ENCODE data around the gene HES5. TPM values are rescaled to one million over a fixed set of nuclear protein-coding genes. Genes with fewer than 3 reads are reported as not detected.
A peak's percentile ranks its signal among the peaks of the same experiment; 100 is the strongest.

Gene HES5
- total RNA-seq, 6 donors from 2014 or later = 0.31 to 1.6 (median 0.92) TPM; not detected in 2

DNA sequence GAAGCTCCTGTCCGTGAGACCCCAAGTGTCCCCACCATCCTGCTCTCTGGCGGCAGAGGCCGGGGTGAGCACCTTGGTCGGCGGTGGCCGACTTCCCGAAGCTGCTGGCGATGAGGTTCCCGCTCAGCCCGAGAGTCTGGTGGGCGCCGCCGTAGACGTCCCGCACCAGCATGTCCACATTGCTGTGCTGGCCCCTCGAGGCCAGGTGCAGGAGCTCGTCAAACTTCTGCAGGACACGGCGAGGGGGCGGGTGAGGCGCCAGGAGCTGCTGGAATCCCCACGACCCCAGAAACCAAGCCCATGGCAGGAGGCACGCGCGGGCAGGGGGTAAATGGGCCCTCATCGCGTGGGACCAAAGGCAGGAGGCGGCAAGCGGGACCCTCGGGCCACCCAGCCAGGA lies 10.3 kb downstream of the HES5 start:
- Histone ChIP-seq H3K4me3 (no peak overlapping the region), H3K4me1 (peaks cover 17 to 21% (median 18%) of the 10 kb centered on the region in 4 donors), H3K27ac (no peak overlapping the region), H3K27me3 (no peaks in the 10 kb centered on the region), H3K36me3 (peaks cover 42 to 71% (median 69%) of the 10 kb centered on the region in 4 donors), H3K9me3 (no peaks in the 10 kb centered on the region)
- WGBS, 2 donors = 92 to 99% methylated on average over 15 to 19 of the region's 30 CpGs
- DNase-seq (peak in 1 of 2 donors; percentile 83), ATAC-seq (ENCODE audit: low FRiP score in 2 of 2) (no peak)
- TF ChIP-seq, protein P1, sequence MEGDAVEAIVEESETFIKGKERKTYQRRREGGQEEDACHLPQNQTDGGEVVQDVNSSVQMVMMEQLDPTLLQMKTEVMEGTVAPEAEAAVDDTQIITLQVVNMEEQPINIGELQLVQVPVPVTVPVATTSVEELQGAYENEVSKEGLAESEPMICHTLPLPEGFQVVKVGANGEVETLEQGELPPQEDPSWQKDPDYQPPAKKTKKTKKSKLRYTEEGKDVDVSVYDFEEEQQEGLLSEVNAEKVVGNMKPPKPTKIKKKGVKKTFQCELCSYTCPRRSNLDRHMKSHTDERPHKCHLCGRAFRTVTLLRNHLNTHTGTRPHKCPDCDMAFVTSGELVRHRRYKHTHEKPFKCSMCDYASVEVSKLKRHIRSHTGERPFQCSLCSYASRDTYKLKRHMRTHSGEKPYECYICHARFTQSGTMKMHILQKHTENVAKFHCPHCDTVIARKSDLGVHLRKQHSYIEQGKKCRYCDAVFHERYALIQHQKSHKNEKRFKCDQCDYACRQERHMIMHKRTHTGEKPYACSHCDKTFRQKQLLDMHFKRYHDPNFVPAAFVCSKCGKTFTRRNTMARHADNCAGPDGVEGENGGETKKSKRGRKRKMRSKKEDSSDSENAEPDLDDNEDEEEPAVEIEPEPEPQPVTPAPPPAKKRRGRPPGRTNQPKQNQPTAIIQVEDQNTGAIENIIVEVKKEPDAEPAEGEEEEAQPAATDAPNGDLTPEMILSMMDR (IDR thresholded peaks at IDR 0.05) = no peak
- no peak for TF ChIP-seq EP300 (IDR thresholded peaks at IDR 0.05)
- no peak for TF ChIP-seq POLR2A (IDR thresholded peaks at IDR 0.05)
- no peak for TF ChIP-seq POLR2AphosphoS5 (IDR thresholded peaks at IDR 0.05)

DNA sequence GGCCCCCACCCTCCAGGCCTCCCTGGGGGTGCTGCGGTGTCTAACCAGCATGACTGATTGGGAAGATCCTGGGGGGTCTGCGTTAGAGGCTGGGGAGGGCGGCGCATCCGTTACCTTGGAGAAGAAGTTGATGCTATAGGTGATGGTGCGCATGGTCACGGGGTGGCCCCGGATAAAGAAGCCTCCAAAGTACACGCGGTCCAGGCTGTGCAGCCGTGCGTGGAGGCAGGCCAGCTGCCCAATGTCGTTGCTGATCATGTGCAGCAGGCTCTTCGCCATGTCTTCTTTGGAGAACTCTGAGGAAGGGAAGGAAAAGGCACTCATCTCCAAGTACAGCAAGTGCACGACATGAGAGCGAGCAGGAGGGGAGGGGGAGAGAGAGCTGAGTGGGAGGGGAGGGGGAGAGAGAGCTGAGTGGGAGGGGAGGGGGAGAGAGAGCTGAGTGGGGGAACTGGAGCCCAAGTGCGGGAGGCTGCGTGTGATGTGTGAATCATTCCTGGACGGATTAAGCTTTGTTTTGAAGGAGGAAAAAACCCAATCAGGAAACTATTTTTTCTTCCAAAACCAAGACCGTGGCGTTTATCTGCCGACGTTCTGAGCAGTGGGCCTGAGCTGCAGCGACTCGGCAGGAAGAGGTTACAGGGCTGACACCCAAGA lies 10.9 kb downstream of the HES5 start:
- H3K36me3 ChIP-seq = peaks cover 42 to 76% (median 74%) of the 10 kb centered on the region in 4 donors
- H3K4me3 ChIP-seq = no peak overlapping the region
- peaks cover 11 to 16% (median 13%) of the 10 kb centered on the region in 4 donors for H3K4me1 ChIP-seq
- WGBS, 2 donors = 91 to 94% methylated on average over 25 of the region's 25 CpGs
- H3K9me3 ChIP-seq = no peaks in the 10 kb centered on the region
- no peak for ATAC-seq (ENCODE audit: low FRiP score in 2 of 2)
- TF ChIP-seq POLR2AphosphoS5 (IDR thresholded peaks at IDR 0.05) = no peak
- H3K27ac ChIP-seq = no peak overlapping the region
- no peaks in the 10 kb centered on the region for H3K27me3 ChIP-seq
- DNase-seq = peak in 1 of 2 donors; percentile 48

DNA sequence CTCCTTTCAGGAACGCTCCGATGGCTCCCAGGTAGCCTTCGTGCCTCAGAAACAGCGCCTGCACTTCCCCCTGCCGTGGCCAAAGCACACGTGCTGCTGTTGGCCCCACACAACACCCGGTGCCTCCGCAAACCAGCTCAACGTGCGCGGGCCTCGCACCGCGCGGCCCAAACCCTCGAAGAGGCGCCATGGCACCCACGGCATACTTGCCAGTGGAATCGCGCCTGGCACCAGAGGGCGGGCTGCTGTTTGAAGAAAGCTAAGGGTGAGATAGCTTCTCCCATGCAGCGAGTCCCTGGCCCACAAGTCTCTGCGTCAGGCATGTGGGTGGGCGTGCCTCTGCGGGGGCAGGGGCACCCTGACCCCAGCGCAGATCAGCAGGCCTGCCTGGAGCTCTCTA lies 11.5 kb downstream of the HES5 start:
- TF ChIP-seq POLR2A (IDR thresholded peaks at IDR 0.05) = no peak
- TF ChIP-seq EP300 (IDR thresholded peaks at IDR 0.05) = no peak
- no peak for TF ChIP-seq POLR2AphosphoS5 (IDR thresholded peaks at IDR 0.05)
- TF ChIP-seq, protein P1 (IDR thresholded peaks at IDR 0.05) = no peak
- Histone ChIP-seq H3K27me3 (no peaks in the 10 kb centered on the region), H3K4me3 (no peak overlapping the region), H3K9me3 (no peaks in the 10 kb centered on the region), H3K4me1 (peaks cover 5 to 9% (median 6%) of the 10 kb centered on the region in 4 donors), H3K27ac (no peak overlapping the region), H3K36me3 (peaks cover 49 to 83% (median 80%) of the 10 kb centered on the region in 4 donors)
- WGBS, 2 donors = 97% methylated on average over 21 to 26 of the region's 26 CpGs
- ATAC-seq (ENCODE audit: low FRiP score in 2 of 2) (no peak), DNase-seq (peak in 1 of 2 donors; percentile 71)

DNA sequence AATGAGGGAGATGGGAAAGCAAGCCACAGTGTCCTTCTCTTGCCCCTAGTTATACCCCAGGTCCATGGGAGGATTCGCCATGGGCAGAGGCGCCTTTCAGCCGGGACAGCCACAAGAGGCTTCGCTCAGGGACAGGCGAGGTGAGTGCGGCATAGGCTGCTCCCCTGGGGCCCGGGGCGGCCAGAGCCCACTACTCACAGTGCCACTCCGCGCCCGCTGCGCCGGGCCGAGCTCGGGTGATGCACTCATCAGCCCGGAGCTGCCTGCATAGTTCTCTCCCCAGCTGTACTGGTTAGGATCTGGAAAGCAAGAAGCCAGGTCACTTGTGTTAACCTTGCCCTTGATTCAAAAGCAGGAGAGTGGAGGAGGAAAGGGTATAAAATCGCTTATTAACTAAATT lies 12.1 kb downstream of the HES5 start:
- Histone ChIP-seq H3K27me3 (no peaks in the 10 kb centered on the region), H3K27ac (no peak overlapping the region), H3K36me3 (peaks cover 51 to 88% (median 86%) of the 10 kb centered on the region in 4 donors), H3K4me3 (no peak overlapping the region), H3K4me1 (peaks cover 2 to 4% (median 2%) of the 10 kb centered on the region in 4 donors), H3K9me3 (no peaks in the 10 kb centered on the region)
- WGBS, 2 donors = 93 to 96% methylated on average over 7 to 17 of the region's 17 CpGs
- DNase-seq (peak in 1 of 2 donors; percentile 78), ATAC-seq (ENCODE audit: low FRiP score in 2 of 2) (no peak)
- TF ChIP-seq POLR2A (IDR thresholded peaks at IDR 0.05) (no peak), POLR2AphosphoS5 (IDR thresholded peaks at IDR 0.05) (no peak), EP300 (IDR thresholded peaks at IDR 0.05) (no peak)
- TF ChIP-seq, protein P1 (IDR thresholded peaks at IDR 0.05) = no peak

DNA sequence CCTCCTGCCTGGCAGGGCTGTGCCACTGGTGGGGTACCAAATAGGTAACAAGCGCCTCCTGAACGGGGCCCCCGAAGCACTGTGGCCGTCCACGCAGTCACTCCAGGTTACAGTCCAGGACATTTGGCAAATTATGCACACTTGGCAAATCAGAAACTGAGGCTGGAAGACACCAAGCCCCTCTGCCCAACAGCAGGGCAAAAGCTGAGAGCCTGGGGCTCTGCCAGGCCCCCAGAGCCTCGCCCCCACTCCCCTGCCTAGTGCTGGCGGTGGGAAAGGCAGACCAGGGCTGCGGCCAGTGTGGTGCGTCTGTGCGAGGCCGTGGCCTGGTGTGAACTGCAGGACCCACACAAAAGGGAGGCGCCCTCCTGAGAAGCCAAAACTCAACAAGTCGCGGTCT lies 13.1 kb downstream of the HES5 start:
- Histone ChIP-seq H3K4me1 (no peaks in the 10 kb centered on the region), H3K9me3 (no peaks in the 10 kb centered on the region), H3K27ac (no peak overlapping the region), H3K27me3 (no peaks in the 10 kb centered on the region), H3K4me3 (no peak overlapping the region), H3K36me3 (peaks cover 59 to 98% (median 96%) of the 10 kb centered on the region in 4 donors)
- no peak for TF ChIP-seq POLR2A (IDR thresholded peaks at IDR 0.05)
- no peak for TF ChIP-seq POLR2AphosphoS5 (IDR thresholded peaks at IDR 0.05)
- TF ChIP-seq, protein P1 (IDR thresholded peaks at IDR 0.05) = no peak
- no peak for TF ChIP-seq EP300 (IDR thresholded peaks at IDR 0.05)
- ATAC-seq (ENCODE audit: low FRiP score in 2 of 2) (no peak), DNase-seq (peak in 1 of 2 donors; percentile 64)
- WGBS, 2 donors = 95 to 100% methylated on average over 1 to 14 of the region's 14 CpGs

All from upper lobe of left lung (tissue), 6 donors.